Cardiac muscle cell (in vitro differentiated cells and primary cell): Measurements from ENCODE around the gene RAPGEF1. TPM values are rescaled to one million over a fixed set of nuclear protein-coding genes. Genes with fewer than 3 reads are reported as not detected.

ENCODE experiments used
- DNase-seq, 2 donors: peaks; one replicate each; pipeline versions ENCODE4 v3.0.0 to v3.0.0-alpha.2; 2010 to 2017; ENCODE audit warnings: low read depth in 1 of 2, low spot score in 1 of 2
- H3K27ac ChIP-seq: fragments of 200-600 bp; sonication (generic); 2 replicates; pipeline ENCODE4 v1.5.1; 2016
- H3K27me3 ChIP-seq: fragments of 200-600 bp; sonication (generic); 2 replicates; pipeline ENCODE4 v1.6.0; 2016; ENCODE audit warnings: control low read depth
- H3K36me3 ChIP-seq: fragments of 200-600 bp; sonication (generic); 2 replicates; pipeline ENCODE4 v1.5.1; 2016; ENCODE audit warnings: control low read depth
- H3K4me1 ChIP-seq: fragments of 200-600 bp; sonication (generic); 2 replicates; pipeline ENCODE4 v1.8.1; 2017; ENCODE audit warnings: low read depth, mild to moderate bottlenecking, mixed run types
- H3K4me3 ChIP-seq: fragments of 200-600 bp; sonication (generic); 2 replicates; pipeline ENCODE4 v1.5.1; 2016; ENCODE audit warnings: mild to moderate bottlenecking
- H3K9me3 ChIP-seq: fragments of 200-600 bp; sonication (generic); 2 replicates; pipeline ENCODE4 v1.5.1; 2017; ENCODE audit warnings: low read depth, mild to moderate bottlenecking, control low read depth
- polyA plus RNA-seq: library from polyadenylated mRNA; unstranded; fragments of >200 nt; fragmentation: Nextera tagmentation; extraction: Ambion mirVana; gene quantifications from 2 replicates; pipeline ENCODE4 v1.2.1, GENCODE V29; 2016
- total RNA-seq: library from RNA; depleted of rRNA; stranded (reverse); fragments of >200 nt; gene quantifications from 2 replicates; pipeline ENCODE4 v1.2.3, GENCODE V29; 2016
- TF ChIP-seq, protein P1 (sequence below): IDR thresholded peaks from 2 replicates; pipeline ENCODE4 v1.5.1; 2012; ENCODE audit warnings: low read depth, mild to moderate bottlenecking, low read length

Gene RAPGEF1
- total and polyA plus RNA-seq, 2 experiments from 2014 or later: 42.1 to 51.1 TPM

DNA sequence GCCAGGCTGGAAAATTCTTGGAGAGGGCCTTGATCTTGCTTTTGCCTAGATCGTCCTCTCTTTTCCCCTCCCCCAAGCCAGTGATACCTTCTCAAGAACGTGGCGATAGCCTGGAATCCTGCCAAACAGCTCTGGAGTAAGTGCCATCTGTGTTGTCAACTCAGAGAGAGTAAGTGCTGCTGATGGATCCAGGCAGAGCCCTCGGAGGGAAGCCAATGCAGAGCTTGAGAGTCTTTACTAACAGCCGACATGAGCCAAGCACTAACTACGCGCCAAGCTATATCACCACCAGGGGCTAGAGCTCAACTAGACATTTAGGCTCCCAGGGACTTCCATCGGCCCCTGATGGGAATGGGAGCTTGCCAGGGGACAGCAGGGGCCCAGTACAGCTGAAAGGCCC is 17.6 kb downstream of the RAPGEF1 start:
- no peaks in the 10 kb centered on the region for H3K9me3 ChIP-seq
- no peaks in the 10 kb centered on the region for H3K36me3 ChIP-seq
- H3K4me3 ChIP-seq: no peak overlapping the region
- DNase-seq: peak in 1 of 2 donors; percentile 81
- H3K4me1 ChIP-seq: peaks cover 8% of the 10 kb centered on the region
- no peaks in the 10 kb centered on the region for H3K27me3 ChIP-seq
- TF ChIP-seq, protein P1, sequence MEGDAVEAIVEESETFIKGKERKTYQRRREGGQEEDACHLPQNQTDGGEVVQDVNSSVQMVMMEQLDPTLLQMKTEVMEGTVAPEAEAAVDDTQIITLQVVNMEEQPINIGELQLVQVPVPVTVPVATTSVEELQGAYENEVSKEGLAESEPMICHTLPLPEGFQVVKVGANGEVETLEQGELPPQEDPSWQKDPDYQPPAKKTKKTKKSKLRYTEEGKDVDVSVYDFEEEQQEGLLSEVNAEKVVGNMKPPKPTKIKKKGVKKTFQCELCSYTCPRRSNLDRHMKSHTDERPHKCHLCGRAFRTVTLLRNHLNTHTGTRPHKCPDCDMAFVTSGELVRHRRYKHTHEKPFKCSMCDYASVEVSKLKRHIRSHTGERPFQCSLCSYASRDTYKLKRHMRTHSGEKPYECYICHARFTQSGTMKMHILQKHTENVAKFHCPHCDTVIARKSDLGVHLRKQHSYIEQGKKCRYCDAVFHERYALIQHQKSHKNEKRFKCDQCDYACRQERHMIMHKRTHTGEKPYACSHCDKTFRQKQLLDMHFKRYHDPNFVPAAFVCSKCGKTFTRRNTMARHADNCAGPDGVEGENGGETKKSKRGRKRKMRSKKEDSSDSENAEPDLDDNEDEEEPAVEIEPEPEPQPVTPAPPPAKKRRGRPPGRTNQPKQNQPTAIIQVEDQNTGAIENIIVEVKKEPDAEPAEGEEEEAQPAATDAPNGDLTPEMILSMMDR: no peak
- peak overlapping the region; percentile 45 for H3K27ac ChIP-seq

DNA sequence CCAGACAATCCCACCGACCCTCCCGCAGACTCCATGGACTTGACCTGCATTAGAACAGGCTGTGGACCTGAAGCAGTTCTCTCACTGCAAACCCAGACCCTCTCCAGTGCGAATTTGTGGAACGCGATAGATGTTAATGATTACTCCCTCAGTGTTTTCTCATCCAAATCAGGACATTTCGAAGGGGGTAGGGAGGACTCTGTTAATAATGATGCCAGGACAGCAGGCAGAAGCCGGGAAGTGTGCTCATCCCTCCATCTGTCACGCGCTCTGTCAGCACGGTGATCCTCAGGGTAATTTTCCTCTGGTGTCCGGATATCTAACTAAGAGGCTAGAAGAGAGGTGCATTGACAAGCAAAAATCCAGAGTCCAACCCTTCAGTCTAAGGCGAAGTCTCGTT is 18.8 kb downstream of the RAPGEF1 start:
- peaks cover 11% of the 10 kb centered on the region for H3K4me1 ChIP-seq
- DNase-seq: no peak
- no peaks in the 10 kb centered on the region for H3K36me3 ChIP-seq
- H3K9me3 ChIP-seq: no peaks in the 10 kb centered on the region
- H3K27ac ChIP-seq: no peak overlapping the region
- TF ChIP-seq, protein P1: no peak
- H3K27me3 ChIP-seq: no peaks in the 10 kb centered on the region
- H3K4me3 ChIP-seq: no peak overlapping the region

DNA sequence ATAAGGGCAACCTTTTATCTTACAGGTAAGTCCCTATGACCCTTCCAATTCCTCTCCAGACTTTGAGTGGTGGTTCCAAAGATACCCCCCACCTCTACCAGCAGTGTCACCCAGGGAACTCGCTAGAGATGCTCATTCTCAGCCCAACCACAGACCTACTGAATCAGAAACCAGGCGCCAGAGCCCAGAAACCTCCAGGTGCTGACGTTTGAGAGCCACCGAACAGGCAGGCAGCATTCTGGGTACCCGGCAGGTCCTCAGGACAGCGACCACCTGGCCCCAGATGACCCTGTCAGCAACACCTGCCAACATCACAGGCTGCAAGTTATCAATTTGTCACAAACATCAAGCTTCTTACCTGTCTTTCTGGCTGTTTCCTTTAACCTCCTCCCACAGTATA is 19.5 kb downstream of the RAPGEF1 start:
- TF ChIP-seq, protein P1: no peak
- Histone ChIP-seq H3K4me1 (peaks cover 11% of the 10 kb centered on the region), H3K4me3 (no peak overlapping the region), H3K9me3 (no peaks in the 10 kb centered on the region), H3K36me3 (no peaks in the 10 kb centered on the region), H3K27ac (no peak overlapping the region), H3K27me3 (no peaks in the 10 kb centered on the region)
- DNase-seq: no peak

DNA sequence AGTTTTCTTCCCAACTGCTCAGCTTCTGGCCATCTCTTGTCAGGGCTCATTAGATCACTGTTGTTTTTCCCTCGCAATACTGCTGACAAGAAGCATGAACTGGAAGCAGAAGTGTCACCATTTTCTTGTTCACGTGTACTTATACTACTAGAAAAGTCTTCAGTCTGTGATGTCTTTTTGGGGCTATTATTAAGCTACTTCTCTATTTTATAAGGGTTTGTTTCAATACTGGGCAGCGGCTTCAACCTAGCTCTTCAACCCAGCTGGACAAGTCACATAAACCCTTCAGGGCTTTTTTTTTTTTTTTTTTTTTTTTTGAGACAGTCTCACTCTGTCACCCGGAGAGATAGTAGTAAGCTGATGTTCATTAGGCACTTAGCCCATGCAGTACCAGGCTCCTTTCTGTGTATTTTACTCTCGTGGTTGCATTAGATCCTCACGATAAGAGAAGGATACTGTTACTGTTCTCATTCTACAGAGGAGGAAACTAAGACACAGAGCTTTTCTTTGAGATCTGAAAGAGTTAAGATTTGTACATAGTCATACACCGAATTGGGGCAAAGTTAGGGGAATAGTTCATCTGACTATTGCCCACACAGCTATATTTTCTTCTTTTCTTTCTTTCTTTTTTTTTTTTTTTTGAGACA is 20.5 kb downstream of the RAPGEF1 start:
- TF ChIP-seq, protein P1: no peak
- no peak for DNase-seq
- H3K9me3 ChIP-seq: no peaks in the 10 kb centered on the region
- no peaks in the 10 kb centered on the region for H3K27me3 ChIP-seq
- H3K4me1 ChIP-seq: peaks cover 11% of the 10 kb centered on the region
- no peak overlapping the region for H3K4me3 ChIP-seq
- H3K36me3 ChIP-seq: no peaks in the 10 kb centered on the region
- no peak overlapping the region for H3K27ac ChIP-seq

DNA sequence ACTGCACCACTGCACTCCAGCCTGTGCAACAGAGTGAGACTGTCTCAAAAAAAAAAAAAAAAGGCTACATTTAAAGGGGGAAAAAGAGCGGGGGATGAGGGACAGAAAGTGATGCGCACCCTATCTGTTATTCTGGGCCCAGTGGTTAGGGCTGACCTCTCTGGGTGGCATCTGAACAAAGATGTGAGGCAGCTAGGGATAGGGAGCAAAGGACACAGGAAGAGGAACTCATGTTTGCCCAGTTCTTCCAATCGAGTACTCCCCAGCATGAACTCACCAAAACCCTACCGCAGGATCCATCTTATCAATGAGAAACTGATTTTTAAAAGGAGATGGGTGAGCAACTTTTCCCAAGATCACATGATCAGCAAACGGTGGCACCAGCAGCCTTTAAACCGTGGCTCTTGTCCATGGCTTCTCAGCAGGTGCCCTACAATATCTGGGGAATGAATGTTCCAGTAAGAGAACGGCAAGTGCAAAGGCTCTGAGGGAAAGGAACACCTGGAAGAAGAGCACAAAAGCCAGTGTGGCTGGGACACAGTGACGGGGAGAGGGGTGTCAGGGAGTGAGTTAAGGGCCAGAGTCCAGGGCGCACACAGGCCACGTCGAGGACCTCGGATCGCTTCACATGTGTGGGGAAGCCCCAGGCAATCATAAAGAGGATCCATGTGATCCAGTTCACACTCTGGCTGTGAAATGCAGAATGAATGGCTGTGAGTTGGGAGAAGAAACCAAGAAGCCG is 22.0 kb downstream of the RAPGEF1 start:
- peaks cover 12% of the 10 kb centered on the region for H3K4me1 ChIP-seq
- DNase-seq: no peak
- no peaks in the 10 kb centered on the region for H3K9me3 ChIP-seq
- no peak overlapping the region for H3K27ac ChIP-seq
- H3K4me3 ChIP-seq: no peak overlapping the region
- H3K36me3 ChIP-seq: no peaks in the 10 kb centered on the region
- TF ChIP-seq, protein P1: no peak
- no peaks in the 10 kb centered on the region for H3K27me3 ChIP-seq
